Glutamatergic neuron (in vitro differentiated cells): ENCODE results near the gene COPS2. TPM values are rescaled to one million over a fixed set of nuclear protein-coding genes. Genes with fewer than 3 reads are reported as not detected.

Source experiments
- DNase-seq: peaks from one replicate; pipeline ENCODE4 v3.0.0; 2022
- H3K27ac Mint-ChIP-seq: one replicate; pipeline ENCODE4 v1.8.0; 2020; ENCODE audit warnings: mild to moderate bottlenecking, mixed read lengths, inconsistent platforms; ENCODE audit not compliant: unreplicated experiment
- H3K27me3 Mint-ChIP-seq: one replicate; pipeline ENCODE4 v1.8.0; 2020; ENCODE audit warnings: mild to moderate bottlenecking, moderate library complexity, mixed read lengths, inconsistent platforms; ENCODE audit not compliant: unreplicated experiment
- H3K36me3 Mint-ChIP-seq: one replicate; pipeline ENCODE4 v1.8.0; 2020; ENCODE audit warnings: mild to moderate bottlenecking, mixed read lengths, inconsistent platforms; ENCODE audit not compliant: unreplicated experiment
- H3K4me1 Mint-ChIP-seq: one replicate; pipeline ENCODE4 v1.8.0; 2020; ENCODE audit warnings: mild to moderate bottlenecking, low read depth, mixed read lengths, inconsistent platforms; ENCODE audit not compliant: unreplicated experiment
- H3K4me3 Mint-ChIP-seq: one replicate; pipeline ENCODE4 v1.8.0; 2020; ENCODE audit warnings: mild to moderate bottlenecking, mixed read lengths, inconsistent platforms; ENCODE audit not compliant: unreplicated experiment
- H3K9me3 Mint-ChIP-seq: one replicate; pipeline ENCODE4 v1.8.0; 2020; ENCODE audit warnings: mild to moderate bottlenecking, moderate library complexity, mixed read lengths, inconsistent platforms; ENCODE audit not compliant: unreplicated experiment
- total RNA-seq: library from RNA; stranded (reverse); fragmentation: NEBNext Ultra II Directional; extraction: Animal tissue kit (Norgen Biotek cat#: 25700); gene quantifications from one replicate; pipeline ENCODE4 v1.2.1, GENCODE V29; 2021; ENCODE audit not compliant: unreplicated experiment
- TF ChIP-seq, protein P1 (sequence below): fragments of 200-600 bp; sonication (generic); IDR thresholded peaks from one replicate; pipeline ENCODE4 v1.5.0; 2021; ENCODE audit not compliant: partially characterized antibody, unreplicated experiment

COPS2 gene
- total RNA-seq, 1 donor from 2014 or later = 71.8 TPM

GRCh38 chr15:49121901-49122300 is 33.5 kb downstream of the COPS2 start:
- Mint-ChIP-seq H3K36me3 (no peaks in the 10 kb centered on the region), H3K27me3 (no peaks in the 10 kb centered on the region), H3K27ac (no peak overlapping the region), H3K9me3 (no peaks in the 10 kb centered on the region), H3K4me1 (no peaks in the 10 kb centered on the region), H3K4me3 (no peak overlapping the region)
- no peak for DNase-seq
- TF ChIP-seq, protein P1, sequence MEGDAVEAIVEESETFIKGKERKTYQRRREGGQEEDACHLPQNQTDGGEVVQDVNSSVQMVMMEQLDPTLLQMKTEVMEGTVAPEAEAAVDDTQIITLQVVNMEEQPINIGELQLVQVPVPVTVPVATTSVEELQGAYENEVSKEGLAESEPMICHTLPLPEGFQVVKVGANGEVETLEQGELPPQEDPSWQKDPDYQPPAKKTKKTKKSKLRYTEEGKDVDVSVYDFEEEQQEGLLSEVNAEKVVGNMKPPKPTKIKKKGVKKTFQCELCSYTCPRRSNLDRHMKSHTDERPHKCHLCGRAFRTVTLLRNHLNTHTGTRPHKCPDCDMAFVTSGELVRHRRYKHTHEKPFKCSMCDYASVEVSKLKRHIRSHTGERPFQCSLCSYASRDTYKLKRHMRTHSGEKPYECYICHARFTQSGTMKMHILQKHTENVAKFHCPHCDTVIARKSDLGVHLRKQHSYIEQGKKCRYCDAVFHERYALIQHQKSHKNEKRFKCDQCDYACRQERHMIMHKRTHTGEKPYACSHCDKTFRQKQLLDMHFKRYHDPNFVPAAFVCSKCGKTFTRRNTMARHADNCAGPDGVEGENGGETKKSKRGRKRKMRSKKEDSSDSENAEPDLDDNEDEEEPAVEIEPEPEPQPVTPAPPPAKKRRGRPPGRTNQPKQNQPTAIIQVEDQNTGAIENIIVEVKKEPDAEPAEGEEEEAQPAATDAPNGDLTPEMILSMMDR = no peak

- Mint-ChIP-seq H3K4me1 (no peaks in the 10 kb centered on the region), H3K36me3 (no peaks in the 10 kb centered on the region), H3K27ac (no peak overlapping the region), H3K27me3 (no peaks in the 10 kb centered on the region), H3K4me3 (no peak overlapping the region), H3K9me3 (no peaks in the 10 kb centered on the region)
- DNase-seq = no peak
- TF ChIP-seq, protein P1 = no peak
Observed at GRCh38 chr15:49120832-49121231, 34.6 kb downstream of the COPS2 start.

DNA sequence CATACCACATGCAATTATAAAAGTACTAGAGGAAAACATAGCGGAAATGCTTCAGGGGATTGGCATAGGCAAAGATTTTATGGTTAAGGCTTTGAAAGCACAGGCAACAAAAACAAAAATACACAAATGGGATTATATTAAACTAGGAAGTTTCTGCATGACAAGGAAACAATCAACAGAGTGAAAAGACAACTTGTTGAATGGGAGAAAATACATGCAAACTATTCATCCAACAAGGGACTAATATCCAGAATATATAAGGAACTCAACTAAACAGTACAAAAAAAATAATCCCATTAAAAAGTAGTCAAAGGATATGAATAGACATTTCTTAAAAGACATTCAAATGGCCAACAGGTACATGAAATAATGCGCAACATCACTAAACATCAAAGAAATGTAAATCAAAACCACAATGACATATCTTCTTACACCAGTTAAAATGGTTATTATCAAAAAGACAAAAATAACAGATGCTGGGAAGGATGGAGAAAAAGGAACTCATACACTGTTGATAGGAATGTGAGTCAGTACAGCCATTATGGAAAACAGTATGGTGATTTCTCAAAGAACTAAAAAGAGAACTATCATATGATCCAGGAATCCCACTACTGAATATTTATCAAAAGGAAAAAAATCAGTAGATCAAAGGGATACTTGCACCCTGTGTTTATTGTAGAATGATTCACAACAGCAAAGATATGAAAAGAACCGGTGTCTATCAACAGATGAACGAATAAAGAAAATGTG is 39.1 kb downstream of the COPS2 start:
- DNase-seq = no peak
- TF ChIP-seq, protein P1 = no peak
- H3K9me3 Mint-ChIP-seq = peaks cover 5% of the 10 kb centered on the region
- no peaks in the 10 kb centered on the region for H3K4me1 Mint-ChIP-seq
- peaks cover 12% of the 10 kb centered on the region for H3K36me3 Mint-ChIP-seq
- no peak overlapping the region for H3K27ac Mint-ChIP-seq
- H3K27me3 Mint-ChIP-seq = no peaks in the 10 kb centered on the region
- H3K4me3 Mint-ChIP-seq = no peak overlapping the region

DNA sequence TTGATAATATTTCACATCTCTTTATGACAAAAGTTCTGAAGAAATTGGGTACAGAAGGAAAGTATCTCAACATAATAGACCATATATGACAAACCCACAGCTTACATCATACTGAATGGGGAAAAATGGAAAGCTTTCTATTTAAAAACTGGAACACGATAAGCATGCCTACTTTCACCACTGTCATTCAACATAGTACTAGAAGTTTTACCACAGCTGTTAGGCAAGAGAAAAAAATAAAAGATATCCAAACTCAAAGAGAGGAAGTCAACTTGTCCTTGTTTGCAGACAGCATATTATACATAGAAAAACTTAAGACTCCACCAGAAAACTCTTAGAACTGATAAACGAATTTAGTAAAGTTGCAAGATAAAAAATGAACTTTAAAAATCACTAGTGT is 40.3 kb downstream of the COPS2 start:
- Mint-ChIP-seq H3K4me1 (no peaks in the 10 kb centered on the region), H3K27ac (no peak overlapping the region), H3K4me3 (no peak overlapping the region), H3K27me3 (no peaks in the 10 kb centered on the region), H3K36me3 (peaks cover 14% of the 10 kb centered on the region), H3K9me3 (peaks cover 6% of the 10 kb centered on the region)
- no peak for DNase-seq
- TF ChIP-seq, protein P1 = no peak

DNA sequence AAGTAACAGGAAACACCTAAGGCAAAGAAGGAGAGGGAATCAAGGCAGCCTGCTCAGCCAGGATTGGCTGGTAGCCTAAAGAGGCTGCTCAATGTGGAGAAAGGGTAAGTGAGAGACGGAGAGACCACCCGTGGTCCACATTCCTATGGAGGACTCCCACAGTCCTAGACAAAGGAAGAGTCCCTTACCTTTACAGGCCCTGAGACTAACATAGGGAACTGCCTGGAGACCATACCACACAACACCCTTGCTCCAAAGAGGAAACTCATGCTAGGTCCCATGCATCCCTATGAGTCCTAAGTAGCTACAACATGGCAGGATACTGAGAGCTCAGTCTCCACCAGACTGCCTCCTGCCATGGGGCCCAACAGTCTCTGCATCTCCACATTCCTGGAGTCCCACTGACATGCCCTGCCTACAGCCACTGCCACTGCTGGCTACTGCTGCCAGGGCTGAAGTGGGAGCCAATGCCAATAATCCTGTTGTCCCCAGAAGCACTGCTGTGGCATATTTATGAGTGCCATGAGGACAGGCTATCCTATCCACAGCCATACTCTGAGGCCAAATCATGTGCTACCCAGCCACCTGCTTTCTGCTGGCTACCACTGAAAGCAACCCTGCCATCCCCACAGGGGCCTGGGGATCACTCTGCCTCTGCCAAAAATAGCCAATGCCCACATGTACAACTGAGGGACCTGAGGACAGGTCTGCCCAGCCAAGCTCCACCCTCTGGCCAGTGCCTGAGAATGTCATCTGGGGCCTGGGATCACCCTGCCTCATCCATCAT is 45.0 kb downstream of the COPS2 start:
- H3K9me3 Mint-ChIP-seq = peaks cover 6% of the 10 kb centered on the region
- TF ChIP-seq, protein P1 = no peak
- no peaks in the 10 kb centered on the region for H3K27me3 Mint-ChIP-seq
- H3K4me1 Mint-ChIP-seq = no peaks in the 10 kb centered on the region
- DNase-seq = no peak
- H3K36me3 Mint-ChIP-seq = peaks cover 14% of the 10 kb centered on the region
- H3K4me3 Mint-ChIP-seq = no peak overlapping the region
- no peak overlapping the region for H3K27ac Mint-ChIP-seq
